HG03439 (cell line): ENCODE data around the gene MTCL1.

Experiments used
- ATAC-seq: cut with Tn5 transposase; IDR thresholded peaks from one replicate; pipeline ENCODE4 v1.9.1; 2021; ENCODE audit warnings: mild to moderate bottlenecking, moderate library complexity; ENCODE audit not compliant: unreplicated experiment

The MTCL1 gene

GRCh38 chr18:8854962-8855361 is 149.6 kb downstream of the MTCL1 start:
- ATAC-seq = no peak

DNA sequence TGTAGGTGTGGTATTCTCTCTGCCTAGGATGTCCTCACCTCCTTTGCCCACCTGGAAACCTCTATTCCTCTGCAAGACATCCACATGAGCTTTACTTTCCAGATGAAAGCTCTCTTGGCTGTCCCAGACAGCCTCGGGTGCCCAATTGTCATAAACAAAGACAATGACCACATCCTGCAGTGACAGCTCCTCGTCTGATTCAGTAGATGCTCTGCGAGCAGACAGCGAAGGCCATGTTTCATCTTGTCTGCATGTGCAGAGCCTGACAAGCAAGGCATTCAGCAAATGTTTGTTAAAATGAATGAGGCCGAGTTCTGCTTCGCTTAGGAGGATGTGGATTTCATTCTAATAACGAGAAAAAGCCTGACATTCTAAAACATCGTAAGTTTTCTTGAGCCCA is 150.9 kb downstream of the MTCL1 start:
- ATAC-seq = no peak

DNA sequence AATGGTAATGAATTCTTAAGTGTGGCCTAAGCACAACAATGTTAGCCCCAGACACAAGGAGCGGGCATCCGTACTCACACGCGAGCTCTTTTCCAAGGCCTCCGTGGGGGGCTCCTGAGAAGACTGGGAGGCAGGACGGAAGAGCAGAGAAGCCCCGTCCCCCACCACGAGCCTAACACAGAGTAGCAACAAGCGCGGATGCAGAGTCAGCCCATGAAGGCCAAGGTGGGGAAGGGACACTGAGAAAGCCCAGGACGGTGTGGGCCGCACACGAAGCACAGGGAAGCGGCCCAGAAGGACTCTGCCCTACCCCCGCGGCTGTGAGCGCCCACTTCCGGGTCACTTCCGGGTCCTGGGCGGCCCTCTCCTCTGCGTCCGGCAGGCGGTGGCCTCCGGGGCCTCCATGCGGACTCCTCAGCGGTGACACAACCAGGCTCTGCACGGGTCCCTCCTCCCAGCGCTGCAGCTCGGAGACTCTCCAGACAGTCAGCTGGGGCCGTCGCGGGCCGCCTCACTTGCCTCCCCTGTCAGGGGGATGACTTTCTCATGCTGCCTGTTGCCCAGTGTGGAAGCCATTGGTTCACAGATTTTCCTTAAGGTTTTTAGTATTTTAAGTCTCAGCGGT is 151.5 kb downstream of the MTCL1 start:
- no peak for ATAC-seq

GRCh38 chr18:8857806-8858205 is 152.4 kb downstream of the MTCL1 start:
- ATAC-seq = no peak

- no peak for ATAC-seq
Observed at GRCh38 chr18:8858888-8859511, 153.6 kb downstream of the MTCL1 start.

- ATAC-seq = no peak
Observed at GRCh38 chr18:8860845-8861642, 155.7 kb downstream of the MTCL1 start.

DNA sequence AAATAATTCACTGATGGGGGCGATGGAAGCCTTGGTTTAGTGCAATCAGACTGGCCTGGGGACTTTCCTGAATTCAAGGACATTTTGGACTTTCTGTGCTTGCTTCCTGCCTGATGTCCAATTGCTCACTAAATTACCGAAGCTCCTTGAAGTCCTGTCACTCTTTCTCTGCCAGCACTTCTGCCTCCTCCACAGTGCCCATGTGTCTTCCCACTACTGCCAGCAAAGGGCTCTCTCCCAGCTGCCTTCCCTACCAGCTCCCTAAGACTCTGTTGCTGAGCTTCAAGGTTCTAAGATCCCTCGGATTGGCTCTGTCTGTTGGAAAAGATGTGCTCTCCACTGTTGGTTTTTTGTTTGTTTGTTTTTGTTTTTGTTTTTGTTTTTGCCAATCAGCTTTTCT is 158.1 kb downstream of the MTCL1 start:
- no peak for ATAC-seq

GRCh38 chr18:8865934-8866333 is 160.6 kb downstream of the MTCL1 start:
- no peak for ATAC-seq

DNA sequence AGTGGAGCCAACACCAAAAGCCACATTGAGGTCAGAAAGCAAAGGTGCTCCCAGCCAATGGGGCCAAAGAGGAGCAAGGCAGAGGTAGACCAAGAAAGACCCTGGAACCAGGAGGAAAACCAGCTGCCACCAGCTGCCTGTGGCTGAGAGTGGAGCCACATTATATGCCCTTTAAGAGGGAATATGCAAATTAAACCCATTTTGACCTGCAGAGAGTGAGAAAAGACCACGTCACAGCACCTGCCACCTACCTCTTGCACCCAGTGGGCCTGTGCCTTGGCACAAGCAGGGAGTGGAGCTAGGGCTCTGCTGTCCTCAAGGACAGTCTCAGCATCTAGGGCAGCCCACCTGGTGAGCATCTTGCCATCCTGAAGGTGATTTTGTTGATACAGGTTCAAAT is 161.3 kb downstream of the MTCL1 start:
- ATAC-seq = no peak

GRCh38 chr18:8868276-8868675 is 162.9 kb downstream of the MTCL1 start:
- no peak for ATAC-seq

GRCh38 chr18:8868779-8869415 is 163.5 kb downstream of the MTCL1 start:
- no peak for ATAC-seq

DNA sequence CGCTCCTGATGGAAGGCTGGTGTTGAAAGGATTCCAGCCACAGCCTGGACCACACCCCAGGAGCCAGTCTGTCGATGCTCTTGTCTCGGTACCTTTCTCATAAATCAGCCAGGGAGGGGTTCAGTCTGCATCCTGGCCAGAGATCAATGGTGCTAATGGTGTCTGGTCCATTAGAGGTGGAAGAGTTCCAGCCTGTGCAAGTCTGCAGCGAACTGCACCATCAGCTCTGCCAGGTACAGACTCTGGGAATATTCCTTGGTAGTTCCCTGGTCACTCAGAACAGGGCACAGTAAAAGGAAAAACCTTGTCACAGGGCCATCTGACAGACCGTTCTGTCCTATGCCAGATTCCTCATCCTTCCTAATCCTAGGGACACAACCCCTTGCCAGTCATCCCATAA is 164.3 kb downstream of the MTCL1 start:
- no peak for ATAC-seq

DNA sequence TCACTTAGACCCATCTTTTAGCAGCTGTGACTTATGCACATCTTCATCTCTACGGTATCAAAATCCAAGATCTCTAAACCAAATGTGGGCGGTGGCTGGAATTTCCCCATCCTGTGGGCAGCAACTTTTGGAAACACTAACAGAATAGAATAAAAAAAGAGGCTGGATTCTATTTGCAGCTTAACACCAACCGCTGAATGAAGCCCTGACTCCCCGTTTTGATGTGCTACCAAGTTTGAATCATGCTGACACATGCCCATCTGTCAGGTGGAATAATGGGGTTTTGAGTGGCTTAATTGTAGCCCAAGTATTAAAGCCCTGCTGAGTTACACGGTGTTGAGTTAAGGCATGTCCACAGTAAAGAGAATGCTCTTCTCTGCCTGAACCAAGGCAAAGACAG is 165.2 kb downstream of the MTCL1 start:
- ATAC-seq = no peak

GRCh38 chr18:8871489-8871888 is 166.1 kb downstream of the MTCL1 start:
- no peak for ATAC-seq

GRCh38 chr18:8874872-8875271 is 169.5 kb downstream of the MTCL1 start:
- ATAC-seq = no peak

DNA sequence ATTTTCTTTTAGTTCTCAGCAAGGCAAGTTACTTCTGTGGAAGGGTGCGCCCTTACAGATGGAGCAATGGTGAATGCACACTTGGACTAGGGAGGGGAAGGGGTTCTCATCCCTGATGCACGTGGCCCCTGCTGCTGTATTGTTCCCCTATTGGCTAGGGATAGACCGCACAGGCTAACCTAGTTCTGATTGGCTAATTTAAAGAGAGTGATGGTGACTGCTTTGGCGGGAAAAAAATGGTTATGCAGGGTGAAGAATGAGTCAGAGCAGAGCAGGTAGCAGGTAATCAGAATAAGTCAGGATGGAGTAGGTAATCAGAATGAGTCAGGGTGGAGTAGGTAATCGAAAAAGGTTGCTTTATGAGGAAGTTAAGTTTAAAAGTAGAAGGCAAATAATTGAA is 171.5 kb downstream of the MTCL1 start:
- ATAC-seq = no peak

DNA sequence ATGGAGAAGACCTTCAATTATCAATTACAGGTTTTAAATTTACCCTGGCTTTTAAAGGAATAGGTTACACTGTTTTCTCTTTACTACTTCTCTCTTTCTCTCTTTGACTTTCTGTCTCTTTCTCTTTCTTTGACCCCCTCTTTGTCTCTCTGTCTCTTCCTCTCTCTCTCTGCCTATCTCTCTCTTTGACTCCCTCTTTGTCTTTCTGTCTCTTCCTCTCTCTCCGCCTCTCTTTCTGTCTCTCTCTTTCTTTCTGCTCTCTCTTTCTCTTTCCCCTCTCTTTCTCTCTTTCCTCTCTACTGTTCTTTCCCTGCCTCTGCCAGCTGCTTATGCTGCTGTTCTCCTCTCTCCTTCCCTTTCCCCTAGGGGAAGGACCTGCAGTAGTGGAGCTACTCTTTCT is 175.7 kb downstream of the MTCL1 start:
- no peak for ATAC-seq
